Measurements from ENCODE around the gene HACD2.

The HACD2 gene

GRCh38 chr3:123451186-123451585 lies 133.7 kb downstream of the HACD2 start:
- no peak for TF ChIP-seq CTCF (IDR thresholded peaks at IDR 0.05; ENCODE audit: insufficient read depth, low read depth, low read length, missing control alignments)
- no peak for DNase-seq (ENCODE audit: low read depth)
- no peak overlapping the region for H3K4me3 ChIP-seq (ENCODE audit: low read depth, low read length)

GRCh38 chr3:123449997-123450604 lies 134.8 kb downstream of the HACD2 start:
- no peak for DNase-seq (ENCODE audit: low read depth)
- no peak overlapping the region for H3K4me3 ChIP-seq (ENCODE audit: low read depth, low read length)
- TF ChIP-seq CTCF (IDR thresholded peaks at IDR 0.05; ENCODE audit: insufficient read depth, low read depth, low read length, missing control alignments) = no peak

- DNase-seq (ENCODE audit: low read depth) = no peak
- no peak overlapping the region for H3K4me3 ChIP-seq (ENCODE audit: low read depth, low read length)
- TF ChIP-seq CTCF (IDR thresholded peaks at IDR 0.05; ENCODE audit: insufficient read depth, low read depth, low read length, missing control alignments) = no peak
These were observed 135.5 kb downstream of the HACD2 start for GRCh38 chr3:123449102-123449996.

DNA sequence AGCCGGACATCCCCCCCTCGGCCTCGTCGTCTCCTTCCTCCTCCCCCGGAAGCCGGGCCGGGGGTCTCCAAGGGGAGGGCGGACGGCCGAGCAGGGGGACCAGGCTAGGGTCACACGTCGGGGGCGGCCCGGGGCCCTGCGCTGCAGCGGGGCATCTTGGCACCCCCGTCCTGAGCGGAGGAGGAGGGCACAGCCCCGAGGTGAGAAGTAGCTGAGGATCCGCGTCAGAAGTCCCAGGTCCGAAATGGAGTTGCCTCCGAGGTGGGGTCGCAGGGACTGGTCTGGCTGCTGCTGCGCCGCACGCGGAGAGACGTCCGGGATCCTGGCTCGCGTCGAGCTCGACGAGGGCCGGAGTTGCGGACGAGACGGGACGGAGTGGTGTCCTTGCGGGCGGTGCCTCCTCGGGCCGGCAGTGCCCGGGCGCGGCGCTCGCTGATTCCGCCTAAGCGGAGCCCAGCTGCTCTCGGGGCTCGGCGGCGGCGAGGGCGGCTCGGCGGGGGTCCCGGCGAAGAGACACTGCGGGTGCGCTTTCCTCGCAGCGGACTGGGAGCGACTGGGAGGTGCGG lies 136.2 kb downstream of the HACD2 start, which contains the start of gene ADCY5:
Gene ADCY5 (minus strand): TSS at position 555 of the 566 bp plus-strand sequence. CDS start 545 bp downstream, at position 10.
- DNase-seq (ENCODE audit: low read depth) = no peak
- TF ChIP-seq CTCF (IDR thresholded peaks at IDR 0.05; ENCODE audit: insufficient read depth, low read depth, low read length, missing control alignments) = no peak
- H3K4me3 ChIP-seq (ENCODE audit: low read depth, low read length) = no peak within 1 kb of the TSS

- TF ChIP-seq CTCF (IDR thresholded peaks at IDR 0.05; ENCODE audit: insufficient read depth, low read depth, low read length, missing control alignments) = no peak
- no peak for DNase-seq (ENCODE audit: low read depth)
- no peak overlapping the region for H3K4me3 ChIP-seq (ENCODE audit: low read depth, low read length)
These were observed 136.9 kb downstream of the HACD2 start for GRCh38 chr3:123447749-123448517.

DNA sequence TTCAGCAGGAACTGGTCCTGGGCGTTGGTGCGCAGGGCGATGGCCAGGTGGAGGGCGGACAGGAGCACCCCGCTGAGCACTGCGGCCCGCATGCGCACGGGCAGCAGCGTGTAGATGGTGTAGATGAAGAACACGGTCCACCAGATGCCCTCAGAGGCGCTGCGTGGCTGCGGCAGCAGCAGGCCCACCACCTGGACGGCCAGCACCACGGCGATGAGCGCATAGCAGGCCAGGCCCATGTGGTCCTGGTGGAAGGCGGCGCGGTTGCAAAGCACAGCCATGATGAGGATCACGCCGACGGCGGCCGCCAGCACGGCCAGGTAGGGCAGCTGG lies 137.5 kb downstream of the HACD2 start:
- TF ChIP-seq CTCF (IDR thresholded peaks at IDR 0.05; ENCODE audit: insufficient read depth, low read depth, low read length, missing control alignments) = no peak
- H3K4me3 ChIP-seq (ENCODE audit: low read depth, low read length) = no peak overlapping the region
- DNase-seq (ENCODE audit: low read depth) = no peak

All from GM12865 (cell line).